ENCODE results near the gene KCNA10. TPM values are rescaled to one million over a fixed set of nuclear protein-coding genes. Genes with fewer than 3 reads are reported as not detected.

The KCNA10 gene
- total and polyA plus RNA-seq, 3 donors from 2014 or later: 0.21 to 0.50 TPM; not detected in 1

DNA sequence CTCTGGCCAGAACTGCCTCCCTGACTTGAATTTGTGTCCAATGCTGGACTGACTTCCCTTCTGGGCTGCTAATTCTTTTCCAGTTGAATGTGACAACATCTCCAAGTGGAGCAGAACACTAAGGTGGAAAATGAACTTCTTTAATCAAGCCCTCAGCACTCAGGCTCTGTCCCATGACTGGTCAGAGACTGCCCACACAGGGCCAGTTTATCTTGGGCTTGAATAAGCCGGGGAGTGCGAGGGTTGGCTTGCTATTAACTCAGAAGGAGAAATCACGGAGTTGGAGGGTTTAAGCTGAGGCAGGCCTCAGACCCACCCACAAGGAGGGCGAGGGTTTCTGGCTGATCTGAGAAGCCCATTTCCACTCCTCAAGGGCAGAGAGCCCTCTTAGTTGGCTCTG is 12.4 kb downstream of the KCNA10 start:
- no peak overlapping the region for H3K27ac ChIP-seq
- DNase-seq: no peak
- no peaks in the 10 kb centered on the region for H3K9me3 ChIP-seq
- 68 to 78% methylated on average over 3 to 4 of the region's 4 CpGs for WGBS, 2 donors
- intact Hi-C loops (cut with DNase I; ENCODE audit: low total_unique reads): no loop called here
- no peak overlapping the region for H3K4me3 ChIP-seq
- no peaks in the 10 kb centered on the region for H3K4me1 ChIP-seq
- H3K27me3 ChIP-seq: no peaks in the 10 kb centered on the region
- no peaks in the 10 kb centered on the region for H3K36me3 ChIP-seq (ENCODE audit: low read depth, missing control alignments)
- no peak for TF ChIP-seq POLR2A (IDR thresholded peaks at IDR 0.05)
- TF ChIP-seq, protein P1, sequence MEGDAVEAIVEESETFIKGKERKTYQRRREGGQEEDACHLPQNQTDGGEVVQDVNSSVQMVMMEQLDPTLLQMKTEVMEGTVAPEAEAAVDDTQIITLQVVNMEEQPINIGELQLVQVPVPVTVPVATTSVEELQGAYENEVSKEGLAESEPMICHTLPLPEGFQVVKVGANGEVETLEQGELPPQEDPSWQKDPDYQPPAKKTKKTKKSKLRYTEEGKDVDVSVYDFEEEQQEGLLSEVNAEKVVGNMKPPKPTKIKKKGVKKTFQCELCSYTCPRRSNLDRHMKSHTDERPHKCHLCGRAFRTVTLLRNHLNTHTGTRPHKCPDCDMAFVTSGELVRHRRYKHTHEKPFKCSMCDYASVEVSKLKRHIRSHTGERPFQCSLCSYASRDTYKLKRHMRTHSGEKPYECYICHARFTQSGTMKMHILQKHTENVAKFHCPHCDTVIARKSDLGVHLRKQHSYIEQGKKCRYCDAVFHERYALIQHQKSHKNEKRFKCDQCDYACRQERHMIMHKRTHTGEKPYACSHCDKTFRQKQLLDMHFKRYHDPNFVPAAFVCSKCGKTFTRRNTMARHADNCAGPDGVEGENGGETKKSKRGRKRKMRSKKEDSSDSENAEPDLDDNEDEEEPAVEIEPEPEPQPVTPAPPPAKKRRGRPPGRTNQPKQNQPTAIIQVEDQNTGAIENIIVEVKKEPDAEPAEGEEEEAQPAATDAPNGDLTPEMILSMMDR (IDR thresholded peaks at IDR 0.05): no peak

DNA sequence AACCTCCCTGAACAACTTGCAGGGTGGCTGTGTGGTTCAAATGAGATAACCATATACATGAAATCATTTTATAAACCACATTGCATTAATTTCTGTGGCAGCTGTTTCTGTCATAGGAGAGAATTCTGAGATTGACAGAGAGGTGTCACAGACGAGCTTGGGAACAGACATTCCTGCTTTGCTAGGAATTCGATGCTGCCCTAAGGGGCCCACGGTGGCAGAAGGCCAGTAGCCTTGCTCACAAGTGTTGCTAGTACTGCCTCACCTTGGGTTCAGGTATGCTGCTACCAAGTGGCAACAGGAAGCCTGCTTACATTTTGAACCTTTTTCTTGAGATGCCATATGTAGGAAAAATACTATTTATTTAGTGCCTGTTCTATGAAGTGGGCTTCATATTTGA is 13.4 kb downstream of the KCNA10 start:
- H3K4me1 ChIP-seq: no peaks in the 10 kb centered on the region
- no peaks in the 10 kb centered on the region for H3K27me3 ChIP-seq
- no peaks in the 10 kb centered on the region for H3K9me3 ChIP-seq
- H3K4me3 ChIP-seq: no peak overlapping the region
- WGBS, 2 donors: 41 to 47% methylated on average over 2 to 3 of the region's 3 CpGs
- TF ChIP-seq POLR2A (IDR thresholded peaks at IDR 0.05): no peak
- TF ChIP-seq, protein P1 (IDR thresholded peaks at IDR 0.05): no peak
- no peak for DNase-seq
- H3K36me3 ChIP-seq (ENCODE audit: low read depth, missing control alignments): no peaks in the 10 kb centered on the region
- no peak overlapping the region for H3K27ac ChIP-seq
- intact Hi-C loops (cut with DNase I; ENCODE audit: low total_unique reads): no loop called here

DNA sequence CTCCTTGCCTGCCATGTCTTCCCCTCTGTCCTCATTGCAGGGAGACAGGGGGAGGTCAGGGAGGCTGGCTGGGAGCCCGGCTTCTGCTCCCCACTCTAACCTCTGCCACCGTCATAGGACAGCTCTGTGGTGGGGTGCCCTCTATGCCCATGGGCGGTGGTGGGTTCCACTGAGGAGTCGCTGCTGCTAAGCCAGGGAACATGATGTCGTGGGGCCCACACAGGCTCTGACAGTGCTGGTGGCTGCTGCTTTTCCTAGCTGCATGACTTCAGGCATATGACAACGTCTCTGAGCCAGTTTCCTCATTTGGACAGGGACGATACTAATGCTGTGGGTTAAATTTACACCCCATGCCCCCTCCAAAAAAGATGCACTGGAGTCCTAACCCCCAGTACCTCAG is 14.7 kb downstream of the KCNA10 start:
- H3K9me3 ChIP-seq: no peaks in the 10 kb centered on the region
- WGBS, 2 donors: 44 to 79% methylated on average over 2 to 7 of the region's 7 CpGs
- intact Hi-C loops (cut with DNase I; ENCODE audit: low total_unique reads): no loop called here

DNA sequence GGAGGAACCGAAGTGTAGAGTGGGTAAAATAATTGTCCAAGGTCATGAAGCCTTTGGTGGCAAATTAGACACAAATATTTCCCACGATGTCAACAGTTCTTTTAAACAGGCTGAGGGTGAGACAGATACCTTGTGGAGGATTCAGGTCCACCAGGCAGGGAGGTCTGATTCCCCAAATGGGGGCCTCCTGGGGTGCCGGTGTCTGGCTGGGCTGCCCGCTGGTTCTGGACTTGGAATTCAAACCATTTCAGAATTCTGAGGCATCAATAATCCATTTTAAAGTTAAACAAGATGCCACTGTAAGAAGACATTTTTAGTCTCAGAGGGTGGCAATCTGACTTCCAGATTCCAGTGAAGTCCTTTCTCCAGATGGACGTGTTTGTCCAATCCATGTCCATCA is 15.5 kb downstream of the KCNA10 start:
- no peak for DNase-seq
- Histone ChIP-seq H3K4me1 (no peaks in the 10 kb centered on the region), H3K9me3 (no peaks in the 10 kb centered on the region), H3K27me3 (no peaks in the 10 kb centered on the region), H3K36me3 (ENCODE audit: low read depth, missing control alignments) (no peaks in the 10 kb centered on the region), H3K27ac (no peak overlapping the region), H3K4me3 (no peak overlapping the region)
- TF ChIP-seq POLR2A (IDR thresholded peaks at IDR 0.05): no peak
- TF ChIP-seq, protein P1 (IDR thresholded peaks at IDR 0.05): no peak
- intact Hi-C loops (cut with DNase I; ENCODE audit: low total_unique reads): no loop called here
- WGBS, 2 donors: 83% methylated on average over 5 of the region's 5 CpGs

More for the DNA sequence above, 14.7 kb downstream of the KCNA10 start:
- Histone ChIP-seq H3K4me1 (no peaks in the 10 kb centered on the region), H3K4me3 (no peak overlapping the region), H3K27ac (no peak overlapping the region), H3K36me3 (ENCODE audit: low read depth, missing control alignments) (no peaks in the 10 kb centered on the region), H3K27me3 (no peaks in the 10 kb centered on the region)
- TF ChIP-seq POLR2A (IDR thresholded peaks at IDR 0.05): no peak
- TF ChIP-seq, protein P1 (IDR thresholded peaks at IDR 0.05): no peak
- DNase-seq: no peak

DNA sequence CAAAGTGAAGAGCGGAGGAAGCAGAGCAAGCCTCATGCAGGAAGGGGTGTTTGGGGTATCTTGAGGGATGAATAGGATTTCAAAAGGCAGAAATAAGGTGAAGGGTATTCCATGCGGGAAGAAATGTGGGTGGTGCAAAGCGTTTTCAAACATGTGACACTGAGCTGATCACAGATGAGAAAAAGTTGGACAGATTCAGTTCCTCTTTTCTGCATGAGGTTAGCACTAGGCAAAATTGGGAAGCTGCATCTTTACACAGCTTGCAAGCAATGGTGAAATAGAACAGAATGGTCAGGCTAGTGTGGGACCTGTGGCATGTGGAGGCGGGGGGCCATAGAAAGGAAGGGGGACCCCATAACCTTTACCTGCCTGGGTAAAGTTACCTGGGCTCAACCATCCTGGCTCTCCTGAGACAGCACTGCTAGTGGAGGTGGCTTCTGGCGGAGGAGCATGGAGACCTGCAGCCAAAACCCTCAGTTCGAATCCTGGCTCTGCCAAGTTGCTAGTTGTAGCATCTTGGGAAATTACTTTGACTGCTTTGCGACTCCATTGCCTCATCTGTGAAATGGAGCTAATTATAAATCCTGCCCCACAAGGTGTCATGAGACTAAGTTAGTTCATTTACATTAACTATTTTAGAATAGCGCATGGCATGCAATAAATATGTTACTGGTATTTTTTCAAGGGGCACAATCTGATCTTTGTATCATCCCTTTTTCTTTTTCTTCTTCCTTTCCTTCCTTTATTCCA is 16.4 kb downstream of the KCNA10 start:
- H3K4me3 ChIP-seq: no peak overlapping the region
- 75 to 79% methylated on average over 8 of the region's 8 CpGs for WGBS, 2 donors
- H3K9me3 ChIP-seq: no peaks in the 10 kb centered on the region
- H3K27me3 ChIP-seq: no peaks in the 10 kb centered on the region
- no peaks in the 10 kb centered on the region for H3K36me3 ChIP-seq (ENCODE audit: low read depth, missing control alignments)
- intact Hi-C loops (cut with DNase I; ENCODE audit: low total_unique reads): no loop called here
- TF ChIP-seq, protein P1 (IDR thresholded peaks at IDR 0.05): no peak
- no peak for TF ChIP-seq POLR2A (IDR thresholded peaks at IDR 0.05)
- H3K27ac ChIP-seq: no peak overlapping the region
- H3K4me1 ChIP-seq: no peaks in the 10 kb centered on the region
- no peak for DNase-seq
